Measurements from ENCODE around the gene RBL2. TPM values are rescaled to one million over a fixed set of nuclear protein-coding genes. Genes with fewer than 3 reads are reported as not detected.

RBL2 gene
- total RNA-seq, 6 donors from 2014 or later, result 69.2 to 164 (median 84.9) TPM

GRCh38 chr16:53428681-53429080, 5.6 kb upstream of the RBL2 start:
- Histone ChIP-seq H3K4me1 (no peaks in the 10 kb centered on the region), H3K4me3 (no peak overlapping the region), H3K27me3 (no peaks in the 10 kb centered on the region), H3K27ac (no peak overlapping the region), H3K36me3 (no peaks in the 10 kb centered on the region), H3K9me3 (peaks cover 0 to 9% (median 3%) of the 10 kb centered on the region in 4 donors)
- DNase-seq (no peak), ATAC-seq (ENCODE audit: low FRiP score in 2 of 2) (no peak)
- WGBS, 2 donors, result 75 to 78% methylated on average over 3 of the region's 3 CpGs
- TF ChIP-seq, protein P1, sequence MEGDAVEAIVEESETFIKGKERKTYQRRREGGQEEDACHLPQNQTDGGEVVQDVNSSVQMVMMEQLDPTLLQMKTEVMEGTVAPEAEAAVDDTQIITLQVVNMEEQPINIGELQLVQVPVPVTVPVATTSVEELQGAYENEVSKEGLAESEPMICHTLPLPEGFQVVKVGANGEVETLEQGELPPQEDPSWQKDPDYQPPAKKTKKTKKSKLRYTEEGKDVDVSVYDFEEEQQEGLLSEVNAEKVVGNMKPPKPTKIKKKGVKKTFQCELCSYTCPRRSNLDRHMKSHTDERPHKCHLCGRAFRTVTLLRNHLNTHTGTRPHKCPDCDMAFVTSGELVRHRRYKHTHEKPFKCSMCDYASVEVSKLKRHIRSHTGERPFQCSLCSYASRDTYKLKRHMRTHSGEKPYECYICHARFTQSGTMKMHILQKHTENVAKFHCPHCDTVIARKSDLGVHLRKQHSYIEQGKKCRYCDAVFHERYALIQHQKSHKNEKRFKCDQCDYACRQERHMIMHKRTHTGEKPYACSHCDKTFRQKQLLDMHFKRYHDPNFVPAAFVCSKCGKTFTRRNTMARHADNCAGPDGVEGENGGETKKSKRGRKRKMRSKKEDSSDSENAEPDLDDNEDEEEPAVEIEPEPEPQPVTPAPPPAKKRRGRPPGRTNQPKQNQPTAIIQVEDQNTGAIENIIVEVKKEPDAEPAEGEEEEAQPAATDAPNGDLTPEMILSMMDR (IDR thresholded peaks at IDR 0.05), result no peak
- TF ChIP-seq POLR2A (IDR thresholded peaks at IDR 0.05) (no peak), EP300 (IDR thresholded peaks at IDR 0.05) (no peak), POLR2AphosphoS5 (IDR thresholded peaks at IDR 0.05) (no peak)

GRCh38 chr16:53429221-53429943, 4.9 kb upstream of the RBL2 start:
- 50 to 63% methylated on average over 4 of the region's 4 CpGs for WGBS, 2 donors
- Histone ChIP-seq H3K4me1 (no peaks in the 10 kb centered on the region), H3K36me3 (no peaks in the 10 kb centered on the region), H3K27ac (no peak overlapping the region), H3K4me3 (no peak overlapping the region), H3K27me3 (no peaks in the 10 kb centered on the region), H3K9me3 (peaks cover 0 to 7% (median 3%) of the 10 kb centered on the region in 4 donors)
- DNase-seq, result no peak
- TF ChIP-seq, protein P1 (IDR thresholded peaks at IDR 0.05), result no peak
- ATAC-seq (ENCODE audit: low FRiP score in 2 of 2), result no peak

DNA sequence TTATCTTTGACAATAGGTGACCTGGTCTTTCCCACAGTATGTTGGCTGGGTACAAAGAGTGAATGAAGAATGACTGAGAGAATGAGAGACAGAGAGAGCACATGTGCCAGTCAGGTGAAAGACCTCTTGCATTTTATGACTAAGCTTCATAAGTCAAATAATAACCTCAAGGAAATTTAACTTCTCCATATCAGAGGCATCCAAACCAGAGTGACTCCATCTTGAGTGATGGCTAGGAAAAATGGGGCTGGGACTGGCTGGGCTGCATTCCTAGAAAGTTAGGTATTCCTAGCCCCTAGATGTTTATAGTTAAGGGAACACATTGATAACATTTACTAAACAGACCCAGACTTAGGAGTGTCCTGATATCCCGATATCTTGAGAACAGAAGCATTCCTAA, 3.9 kb upstream of the RBL2 start:
- no peaks in the 10 kb centered on the region for H3K36me3 ChIP-seq
- ATAC-seq (ENCODE audit: low FRiP score in 2 of 2) (no peak), DNase-seq (no peak)
- no peak overlapping the region for H3K4me3 ChIP-seq
- TF ChIP-seq POLR2A (IDR thresholded peaks at IDR 0.05), result no peak
- no peak for TF ChIP-seq EP300 (IDR thresholded peaks at IDR 0.05)
- TF ChIP-seq POLR2AphosphoS5 (IDR thresholded peaks at IDR 0.05), result no peak
- TF ChIP-seq, protein P1 (IDR thresholded peaks at IDR 0.05), result no peak
- H3K27ac ChIP-seq, result no peak overlapping the region
- peaks cover 0 to 7% (median 3%) of the 10 kb centered on the region in 4 donors for H3K9me3 ChIP-seq
- 70 to 78% methylated on average over 1 of the region's 1 CpG for WGBS, 2 donors
- H3K27me3 ChIP-seq, result no peaks in the 10 kb centered on the region
- no peaks in the 10 kb centered on the region for H3K4me1 ChIP-seq

GRCh38 chr16:53433509-53433908, 762 bp upstream of the RBL2 start:
- Histone ChIP-seq H3K27ac (peak overlapping the region; percentile 96 to 99 (median 98)), H3K27me3 (no peaks in the 10 kb centered on the region), H3K4me3 (peak overlapping the region in 3 of 4 donors; percentile 82 to 96 (median 94)), H3K4me1 (peaks cover 7 to 21% (median 15%) of the 10 kb centered on the region in 4 donors), H3K9me3 (peaks cover 0 to 7% (median 3%) of the 10 kb centered on the region in 4 donors), H3K36me3 (no peaks in the 10 kb centered on the region)
- ATAC-seq (ENCODE audit: low FRiP score in 2 of 2) (peak in 1 of 2 donors; percentile 32), DNase-seq (peak in 1 of 2 donors; percentile 57)
- WGBS, 2 donors, result 59 to 66% methylated on average over 7 of the region's 7 CpGs
- TF ChIP-seq POLR2AphosphoS5 (IDR thresholded peaks at IDR 0.05), result peak in 1 of 2 donors; percentile 27
- TF ChIP-seq, protein P1 (IDR thresholded peaks at IDR 0.05), result no peak
- TF ChIP-seq POLR2A (IDR thresholded peaks at IDR 0.05), result peak in 1 of 4 donors; percentile 30

Data from upper lobe of left lung (tissue), 6 donors.